Kidney epithelial cell (primary cell): ENCODE results near the gene RFFL. TPM values are rescaled to one million over a fixed set of nuclear protein-coding genes. Genes with fewer than 3 reads are reported as not detected.

Source experiments
- DNase-seq: peaks from one replicate; pipeline ENCODE4 v3.0.0-alpha.2; 2010; ENCODE audit warnings: low read depth
- H3K27me3 ChIP-seq: 2 replicates; pipeline ENCODE4 v1.6.0; 2011; ENCODE audit warnings: low read length; ENCODE audit not compliant: control insufficient read depth, insufficient read depth
- H3K36me3 ChIP-seq: 2 replicates; pipeline ENCODE4 v1.5.1; 2011; ENCODE audit warnings: low read length; ENCODE audit not compliant: control insufficient read depth, insufficient read depth
- H3K4me3 ChIP-seq: 2 replicates; pipeline ENCODE4 v1.5.1; 2011; ENCODE audit warnings: low read depth, mild to moderate bottlenecking, control low read depth, low read length
- total RNA-seq: library from RNA; depleted of rRNA; stranded (reverse); fragments of >200 nt; gene quantifications from 2 replicates; pipeline ENCODE4 v1.2.3, GENCODE V29; 2015
- TF ChIP-seq, protein P1 (sequence below): IDR thresholded peaks from 2 replicates; pipeline ENCODE4 v1.5.1; 2011; ENCODE audit warnings: mild to moderate bottlenecking, moderate library complexity, low read length, control low read depth, inconsistent platforms; ENCODE audit not compliant: insufficient read depth, poor library complexity, severe bottlenecking

RFFL gene
- total RNA-seq, 1 donor from 2014 or later: 14.1 TPM

DNA sequence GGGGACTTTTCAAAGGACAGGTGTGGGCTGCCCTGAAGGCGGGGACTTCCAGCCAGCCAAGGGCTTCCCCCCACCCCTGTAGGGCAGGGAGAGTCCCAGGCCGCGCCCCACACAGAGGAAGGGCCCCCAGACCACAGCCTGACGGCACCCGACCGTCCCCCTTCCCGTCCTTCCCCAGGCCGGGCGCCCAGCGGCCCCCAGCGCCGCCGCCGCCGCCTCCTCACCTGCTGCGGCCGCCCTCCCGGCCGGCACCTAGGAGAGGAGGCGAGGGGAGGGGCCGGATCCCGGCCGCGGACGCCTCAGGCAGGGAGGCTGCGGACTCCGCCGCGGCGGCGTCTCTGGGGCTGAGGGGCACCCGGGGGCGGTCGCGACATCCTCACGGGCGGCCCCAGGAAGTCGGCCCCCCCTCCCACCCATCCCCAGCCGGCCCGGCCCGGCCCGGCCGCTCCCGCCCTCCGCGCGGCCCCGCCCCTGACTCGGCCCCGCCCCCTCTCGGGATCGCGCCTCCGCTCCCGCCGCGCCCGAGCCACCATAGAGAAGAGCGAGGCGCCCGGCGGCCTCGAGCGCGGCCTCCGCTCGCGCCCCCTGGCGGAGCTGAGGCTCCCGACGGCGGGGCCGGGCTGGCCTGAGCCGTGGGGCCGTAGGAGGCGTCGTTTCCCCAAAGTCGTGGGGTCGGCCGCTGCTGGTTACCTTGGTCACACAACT, 25.5 kb upstream of the RFFL start:
- DNase-seq: no peak
- TF ChIP-seq, protein P1, sequence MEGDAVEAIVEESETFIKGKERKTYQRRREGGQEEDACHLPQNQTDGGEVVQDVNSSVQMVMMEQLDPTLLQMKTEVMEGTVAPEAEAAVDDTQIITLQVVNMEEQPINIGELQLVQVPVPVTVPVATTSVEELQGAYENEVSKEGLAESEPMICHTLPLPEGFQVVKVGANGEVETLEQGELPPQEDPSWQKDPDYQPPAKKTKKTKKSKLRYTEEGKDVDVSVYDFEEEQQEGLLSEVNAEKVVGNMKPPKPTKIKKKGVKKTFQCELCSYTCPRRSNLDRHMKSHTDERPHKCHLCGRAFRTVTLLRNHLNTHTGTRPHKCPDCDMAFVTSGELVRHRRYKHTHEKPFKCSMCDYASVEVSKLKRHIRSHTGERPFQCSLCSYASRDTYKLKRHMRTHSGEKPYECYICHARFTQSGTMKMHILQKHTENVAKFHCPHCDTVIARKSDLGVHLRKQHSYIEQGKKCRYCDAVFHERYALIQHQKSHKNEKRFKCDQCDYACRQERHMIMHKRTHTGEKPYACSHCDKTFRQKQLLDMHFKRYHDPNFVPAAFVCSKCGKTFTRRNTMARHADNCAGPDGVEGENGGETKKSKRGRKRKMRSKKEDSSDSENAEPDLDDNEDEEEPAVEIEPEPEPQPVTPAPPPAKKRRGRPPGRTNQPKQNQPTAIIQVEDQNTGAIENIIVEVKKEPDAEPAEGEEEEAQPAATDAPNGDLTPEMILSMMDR: peak; percentile 46
- no peaks in the 10 kb centered on the region for H3K27me3 ChIP-seq
- no peaks in the 10 kb centered on the region for H3K36me3 ChIP-seq
- peak overlapping the region; percentile 71 for H3K4me3 ChIP-seq

DNA sequence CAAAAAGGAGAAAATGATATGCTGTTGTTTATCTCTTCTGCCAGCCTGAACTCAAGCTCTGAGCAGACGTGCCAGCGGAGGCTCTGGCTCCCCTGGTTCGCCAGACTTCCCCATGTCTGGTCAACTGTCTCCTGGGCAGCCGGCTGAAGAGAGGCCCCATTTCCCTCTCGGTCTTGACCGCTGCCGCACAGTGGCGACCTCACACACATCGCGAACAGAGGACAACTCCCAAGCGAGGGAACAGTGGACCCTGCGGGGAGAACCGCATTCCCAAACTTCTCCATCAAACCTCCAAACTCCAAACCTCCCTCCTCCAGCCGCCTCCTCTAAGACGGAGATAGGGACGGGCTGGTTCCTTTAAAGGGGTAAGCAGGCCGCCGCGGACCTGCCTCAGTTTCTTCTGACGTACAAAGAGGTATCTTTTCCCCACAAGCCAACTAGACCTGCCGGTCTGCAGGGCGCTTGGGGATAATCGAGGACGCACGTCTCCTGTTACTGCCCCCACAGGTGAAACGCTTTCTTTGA, 24.9 kb upstream of the RFFL start:
- no peak for DNase-seq
- no peaks in the 10 kb centered on the region for H3K36me3 ChIP-seq
- peak overlapping the region; percentile 71 for H3K4me3 ChIP-seq
- TF ChIP-seq, protein P1: no peak
- no peaks in the 10 kb centered on the region for H3K27me3 ChIP-seq

DNA sequence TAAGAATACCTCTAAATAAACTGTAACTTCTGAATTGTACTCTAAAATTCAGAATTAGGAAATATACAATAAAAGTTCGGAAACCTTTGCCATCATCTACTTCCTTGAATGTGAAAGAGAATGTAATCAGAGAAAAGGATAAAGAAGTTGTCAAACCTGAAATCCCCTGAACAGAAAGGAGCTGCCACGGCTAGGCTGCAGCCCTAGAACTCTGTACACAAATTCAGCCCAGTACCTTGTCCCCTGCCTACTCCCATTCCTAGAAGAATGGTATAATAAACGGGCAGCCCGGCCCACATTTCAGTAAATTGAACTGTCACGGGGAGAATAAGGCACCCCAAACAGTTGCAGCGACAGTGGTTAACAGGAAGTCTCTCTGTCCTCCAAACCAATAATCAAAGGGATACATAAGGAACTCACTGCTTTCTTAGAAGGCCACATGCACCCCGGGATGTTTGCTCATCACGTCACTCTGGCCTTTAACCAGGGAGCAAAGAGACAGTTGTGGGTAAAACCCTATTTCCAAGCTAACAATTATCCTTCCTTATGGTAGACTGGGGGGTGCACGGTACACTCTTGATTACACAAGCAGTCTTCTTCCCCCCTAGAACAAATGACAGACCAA, 24.3 kb upstream of the RFFL start:
- TF ChIP-seq, protein P1: no peak
- no peaks in the 10 kb centered on the region for H3K27me3 ChIP-seq
- no peak for DNase-seq
- no peaks in the 10 kb centered on the region for H3K36me3 ChIP-seq
- peak overlapping the region; percentile 71 for H3K4me3 ChIP-seq

DNA sequence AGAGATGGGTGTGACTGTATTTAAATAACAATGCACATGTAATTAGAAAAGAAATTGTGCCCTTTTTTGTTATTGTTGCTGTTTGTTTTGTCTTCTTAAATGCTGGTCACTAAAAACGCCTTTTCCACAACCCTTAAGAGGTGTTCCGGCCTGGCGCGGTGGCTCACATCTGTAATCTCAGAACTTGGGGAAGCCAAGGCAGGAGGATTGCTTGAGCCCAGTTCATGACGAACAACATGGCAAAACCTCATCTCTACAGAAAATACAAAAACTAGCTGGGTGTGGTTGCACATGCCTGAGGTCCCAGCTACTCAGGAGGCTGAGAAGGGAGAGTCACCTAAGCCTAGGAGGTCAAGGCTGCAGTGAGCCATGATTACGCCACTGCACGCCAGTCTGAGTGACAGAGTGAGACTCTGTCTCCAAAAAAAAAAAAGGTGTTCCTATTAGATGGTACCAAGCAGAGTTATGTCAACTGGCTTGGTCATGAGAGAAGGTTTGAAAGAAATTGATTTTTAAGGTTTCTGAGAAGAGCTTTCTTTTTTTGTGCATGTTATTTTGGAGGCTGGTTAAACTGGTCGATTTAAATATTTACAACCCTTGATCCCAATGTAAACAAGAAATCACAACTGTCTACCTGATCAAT, 23.5 kb upstream of the RFFL start:
- Histone ChIP-seq H3K4me3 (no peak overlapping the region), H3K27me3 (no peaks in the 10 kb centered on the region), H3K36me3 (no peaks in the 10 kb centered on the region)
- TF ChIP-seq, protein P1: no peak
- DNase-seq: no peak

DNA sequence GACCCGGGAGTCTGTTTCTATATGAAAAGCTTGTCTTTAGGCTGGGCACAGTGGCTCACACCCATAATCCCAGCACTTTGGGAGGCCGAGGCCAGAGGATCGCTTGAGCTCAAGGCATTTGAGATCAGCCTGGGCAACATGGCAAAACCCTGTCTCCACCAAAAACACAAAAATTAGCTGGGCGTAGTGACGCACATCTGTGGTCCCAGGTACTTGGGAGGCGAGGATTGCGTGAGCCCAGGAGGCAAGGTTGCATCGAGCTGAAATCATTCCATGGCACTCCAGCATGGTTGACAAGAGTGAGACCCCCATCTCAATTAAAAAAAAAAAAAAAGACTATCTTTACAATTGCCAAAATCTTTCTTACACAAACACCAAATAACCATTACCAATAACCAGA, 22.7 kb upstream of the RFFL start:
- no peak for DNase-seq
- no peaks in the 10 kb centered on the region for H3K27me3 ChIP-seq
- TF ChIP-seq, protein P1: no peak
- no peaks in the 10 kb centered on the region for H3K36me3 ChIP-seq
- H3K4me3 ChIP-seq: no peak overlapping the region
